Activated CD8-positive, alpha-beta memory T cell treated with anti-CD3 and anti-CD28 coated beads for 1 hour (primary cell): ENCODE measurements around the gene UBL4A.
A peak's percentile ranks its signal among the peaks of the same experiment; 100 is the strongest.

Source experiments
- DNase-seq, 2 donors: peaks; one replicate each; pipeline ENCODE4 v3.0.0-alpha.2; 2020; ENCODE audit warnings: low read depth in 1 of 2; ENCODE audit errors: extremely low read depth in 1 of 2

The UBL4A gene

DNA sequence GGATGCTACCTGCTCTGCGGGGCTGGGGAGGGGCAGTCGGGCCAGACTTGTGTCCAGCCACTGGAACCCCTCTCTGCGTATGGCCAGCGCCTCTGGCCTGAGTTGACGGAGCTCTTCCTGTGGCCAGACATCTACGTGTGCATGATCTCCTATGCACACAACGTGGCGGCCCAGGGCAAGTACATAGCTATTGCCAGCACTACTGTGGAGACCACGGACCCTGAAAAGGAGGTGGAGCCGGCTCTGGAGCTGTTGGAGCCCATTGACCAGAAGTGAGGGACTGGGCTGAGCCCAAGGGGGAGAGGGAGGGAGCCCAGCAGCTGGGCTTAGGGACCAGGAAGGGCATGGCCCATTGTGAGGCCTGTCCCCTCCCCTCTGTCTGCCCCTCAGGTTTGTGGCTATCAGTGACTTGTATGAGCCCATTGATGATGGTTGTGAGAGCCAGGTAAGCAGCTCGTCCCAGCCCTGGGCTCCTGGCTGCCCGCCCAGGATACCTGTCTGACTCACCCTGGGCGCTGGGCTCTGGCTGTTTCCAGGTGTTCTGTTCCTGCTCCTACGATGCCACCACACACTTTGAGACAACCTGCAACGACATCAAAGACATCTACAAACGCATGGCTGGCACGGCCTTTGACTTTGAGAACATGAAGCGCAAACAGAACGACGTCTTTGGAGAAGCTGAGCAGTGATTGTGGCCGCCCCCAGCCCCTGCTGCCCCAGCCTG is 44.3 kb downstream of the UBL4A start:
- no peak for DNase-seq

DNA sequence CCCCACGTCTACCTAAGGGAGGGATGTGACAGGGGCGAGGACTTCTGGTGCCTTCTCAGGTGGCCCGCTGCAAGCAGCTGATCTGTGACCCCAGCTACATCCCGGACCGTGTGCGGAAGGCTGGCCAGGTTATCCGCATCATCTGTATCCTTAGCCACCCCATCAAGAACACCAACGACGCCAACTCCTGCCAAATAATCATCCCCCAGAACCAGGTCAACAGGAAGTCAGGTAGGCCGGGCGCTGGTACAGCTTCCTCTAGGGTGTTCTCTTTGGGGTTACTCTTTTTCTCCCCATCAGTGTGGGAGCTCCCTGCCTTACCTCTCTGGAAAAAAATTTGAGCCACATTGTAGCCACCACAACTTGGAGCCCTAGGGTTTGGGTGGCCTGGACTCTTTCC is 44.9 kb downstream of the UBL4A start:
- no peak for DNase-seq

DNA sequence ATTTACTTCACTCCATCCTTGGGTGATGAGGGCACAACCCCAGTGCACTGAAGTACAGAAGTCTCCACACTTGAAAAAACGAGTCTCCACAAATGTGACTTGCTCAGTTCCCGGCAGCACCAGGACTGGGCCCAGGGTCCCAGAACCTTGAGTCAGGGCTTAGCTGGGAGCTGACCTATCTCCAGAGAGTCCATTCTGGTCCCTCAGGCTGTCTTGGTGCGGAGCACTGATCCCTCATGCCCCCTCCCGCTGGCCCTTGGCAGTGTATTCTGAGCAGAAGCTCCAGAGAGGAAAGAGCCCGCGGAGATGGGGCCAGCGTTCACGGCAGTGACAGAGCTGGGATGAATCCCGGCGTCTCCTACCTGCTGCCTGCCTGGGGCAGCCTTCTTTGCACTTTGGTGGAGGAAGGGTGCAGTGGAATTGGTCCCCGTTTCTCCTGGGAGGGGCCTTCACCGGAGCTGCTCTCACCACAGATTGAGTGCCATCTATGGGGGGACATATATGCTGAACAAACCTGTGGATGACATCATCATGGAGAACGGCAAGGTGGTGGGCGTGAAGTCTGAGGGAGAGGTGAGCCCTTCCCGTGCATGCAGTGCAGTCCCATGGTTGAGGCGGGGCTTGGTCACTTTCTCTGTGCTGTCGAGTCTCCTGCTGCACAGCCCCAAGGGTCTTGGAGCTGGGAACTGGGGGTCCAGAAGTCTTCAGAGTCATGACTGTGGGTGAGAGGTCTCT is 45.6 kb downstream of the UBL4A start:
- DNase-seq: no peak

DNA sequence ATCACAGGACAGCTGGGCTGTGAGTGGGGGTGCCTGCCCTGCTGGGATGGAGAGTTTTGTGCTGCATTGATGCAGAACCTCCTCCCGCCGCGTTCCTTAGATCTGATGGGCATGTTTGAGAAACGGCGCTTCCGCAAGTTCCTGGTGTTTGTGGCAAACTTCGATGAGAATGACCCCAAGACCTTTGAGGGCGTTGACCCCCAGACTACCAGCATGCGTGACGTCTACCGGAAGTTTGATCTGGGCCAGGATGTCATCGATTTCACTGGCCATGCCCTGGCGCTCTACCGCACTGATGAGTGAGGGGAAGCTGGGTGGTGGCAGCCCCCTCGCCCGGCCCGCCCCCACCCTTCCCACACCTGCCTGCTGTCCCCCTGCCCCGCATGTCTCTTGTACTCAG is 46.6 kb downstream of the UBL4A start:
- no peak for DNase-seq

DNA sequence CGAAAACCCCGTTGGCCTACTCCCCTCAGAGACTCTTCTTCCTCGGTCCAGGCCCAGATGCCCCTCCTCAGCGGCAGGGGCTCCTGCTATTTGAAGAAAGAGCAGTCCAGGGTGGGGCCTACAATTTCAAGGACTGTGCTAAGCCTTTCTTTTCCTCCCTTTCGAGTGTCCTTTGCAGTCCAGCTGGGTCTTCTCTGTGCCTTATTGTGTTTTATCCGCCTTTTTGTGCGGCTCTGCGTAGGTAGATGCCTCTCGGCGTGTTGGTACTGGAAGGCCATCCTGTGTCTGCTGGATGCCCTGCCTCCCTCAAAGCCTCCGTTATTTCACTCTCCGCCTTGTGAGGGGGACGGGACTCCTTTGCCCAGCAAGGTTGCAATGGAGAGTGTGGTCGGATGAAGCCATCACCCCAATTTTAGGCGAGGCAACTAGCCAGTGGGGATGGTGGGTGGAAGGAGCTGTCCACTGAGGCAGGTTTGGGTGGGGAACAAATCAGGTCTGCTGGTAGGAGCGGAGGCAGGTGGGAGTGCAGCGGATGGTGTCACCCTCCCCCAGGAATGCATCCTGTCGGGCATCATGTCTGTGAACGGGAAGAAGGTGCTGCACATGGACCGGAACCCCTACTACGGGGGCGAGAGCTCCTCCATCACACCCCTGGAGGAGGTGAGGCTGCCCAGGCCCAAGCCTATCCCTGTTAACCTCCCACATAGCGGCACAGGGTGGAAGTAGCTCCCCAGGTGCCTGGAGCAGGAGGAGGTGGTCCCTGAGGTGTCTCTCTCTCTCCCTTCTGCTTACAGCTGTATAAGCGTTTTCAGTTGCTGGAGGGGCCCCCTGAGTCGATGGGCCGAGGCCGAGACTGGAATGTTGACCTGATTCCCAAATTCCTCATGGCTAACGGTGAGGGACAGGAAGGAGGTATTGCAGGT is 48.2 kb downstream of the UBL4A start:
- DNase-seq: no peak

DNA sequence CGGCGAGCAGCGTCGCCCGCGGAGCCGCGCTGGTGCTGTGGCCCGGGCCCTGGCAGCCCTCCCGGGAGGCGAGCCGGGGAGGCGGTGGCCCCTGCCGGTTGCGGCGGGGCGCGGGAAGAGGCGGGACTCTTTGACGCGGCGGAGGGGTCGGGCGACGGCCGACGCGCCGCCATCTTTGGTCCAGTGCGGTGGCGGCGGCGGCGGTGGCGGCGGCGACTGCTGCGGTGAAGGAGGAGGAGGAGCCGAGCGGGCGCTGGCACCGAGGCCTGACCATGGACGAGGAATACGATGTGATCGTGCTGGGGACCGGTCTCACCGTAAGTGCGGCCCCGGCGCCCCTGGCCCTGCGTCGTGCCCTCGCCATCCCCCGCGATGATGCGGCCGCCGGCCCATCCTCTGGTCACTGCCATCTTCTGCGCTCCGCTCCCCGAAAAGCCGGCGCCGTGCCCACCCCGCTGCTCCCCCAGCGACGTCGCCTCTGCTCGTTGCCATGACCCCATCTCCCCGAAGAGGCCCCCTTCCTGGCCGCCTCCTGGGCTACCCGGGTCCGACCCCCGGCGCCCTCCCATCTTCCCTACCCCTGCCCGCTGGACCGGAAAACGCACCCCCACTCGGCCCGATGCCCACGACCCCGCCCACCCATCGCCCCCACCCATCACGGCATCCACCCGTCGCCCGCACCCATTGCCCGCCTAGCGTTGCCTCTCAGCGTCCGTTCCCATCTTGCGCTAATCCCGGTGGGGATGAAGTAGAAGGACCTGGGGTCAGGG is 49.2 kb downstream of the UBL4A start, which contains the start of gene GDI1:
Gene GDI1 (plus strand): TSS at position 172 of the 770 bp plus-strand sequence. CDS start 101 bp downstream, at position 273.
- DNase-seq: peak in 1 of 2 donors; percentile 47

GRCh38 chrX:154436374-154436982 is 49.9 kb downstream of the UBL4A start:
- DNase-seq: no peak

DNA sequence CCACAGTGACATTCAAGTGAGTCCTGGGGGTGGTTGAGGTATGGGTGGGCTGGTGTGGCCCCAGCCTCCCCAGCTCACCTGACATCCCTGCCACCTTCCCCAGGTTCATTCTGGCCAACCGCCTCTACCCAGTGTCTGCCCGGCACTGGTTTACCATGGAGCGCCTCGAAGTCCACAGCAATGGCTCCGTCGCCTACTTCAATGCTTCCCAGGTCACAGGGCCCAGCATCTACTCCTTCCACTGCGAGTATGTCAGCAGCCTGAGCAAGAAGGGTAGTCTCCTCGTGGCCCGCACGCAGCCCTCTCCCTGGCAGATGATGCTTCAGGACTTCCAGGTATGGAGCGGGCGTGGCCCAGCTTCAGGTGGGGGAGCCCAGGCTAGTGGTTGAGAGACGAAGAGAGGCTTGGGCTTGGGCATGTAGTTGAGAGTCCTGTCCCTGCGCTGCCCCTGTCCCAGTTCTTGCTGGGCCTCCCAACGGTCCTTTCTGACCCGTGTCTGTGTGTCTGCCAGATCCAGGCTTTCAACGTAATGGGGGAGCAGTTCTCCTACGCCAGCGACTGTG is 51.2 kb downstream of the UBL4A start:
- DNase-seq: no peak

DNA sequence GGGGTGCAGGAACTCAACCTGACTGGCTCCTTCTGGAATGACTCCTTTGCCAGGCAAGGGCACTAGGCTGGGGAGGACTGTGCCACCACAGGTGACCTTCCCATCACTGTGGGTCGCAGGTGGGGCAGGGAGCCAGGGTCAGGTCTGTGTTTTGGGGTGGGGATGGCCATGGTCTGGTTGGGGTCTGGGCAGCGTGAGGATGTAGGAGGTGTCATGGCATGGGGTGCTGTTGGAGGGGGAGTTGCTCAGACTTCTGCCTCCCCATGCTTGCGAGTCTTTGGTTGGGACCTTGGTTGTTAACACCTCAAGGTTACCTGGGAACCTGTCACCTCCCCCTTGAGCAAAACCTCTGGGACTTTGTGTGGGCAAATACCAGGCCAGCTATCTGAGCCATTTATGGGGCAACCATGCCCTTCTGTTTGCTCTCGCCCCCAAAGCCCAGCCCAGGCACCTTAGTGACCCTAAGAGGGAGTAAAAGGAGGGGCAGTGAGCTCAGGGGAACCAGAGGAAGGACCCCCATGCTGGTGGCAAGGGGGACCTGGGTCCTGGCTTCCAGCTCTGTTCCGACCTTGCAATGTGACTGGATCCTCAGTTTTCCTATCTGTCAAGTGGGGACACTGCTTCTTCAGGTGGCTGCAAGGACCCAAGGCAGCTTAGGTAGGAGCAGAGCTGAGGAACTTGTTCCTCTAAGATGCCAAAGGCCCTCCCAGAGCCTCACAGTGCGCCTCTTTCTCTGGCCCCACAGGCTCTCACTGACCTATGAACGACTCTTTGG is 51.8 kb downstream of the UBL4A start:
- no peak for DNase-seq
